Thoracic aorta (tissue), 2 donors: ENCODE data around the gene EEF1E1. TPM values are rescaled to one million over a fixed set of nuclear protein-coding genes. Genes with fewer than 3 reads are reported as not detected.

Experiments used
- ATAC-seq: fragments of 150-250 bp; one replicate; pipeline ENCODE4 v1.8.0; 2017; ENCODE audit warnings: low read depth; ENCODE audit not compliant: insufficient number of reproducible peaks, low FRiP score
- DNase-seq: peaks from one replicate; pipeline ENCODE4 v3.0.0-alpha.2; 2020; ENCODE audit warnings: low spot score
- H3K27ac ChIP-seq, 2 donors: fragments of 200-600 bp; sonication (generic); 1 replicate in 1 of 2; 2 replicates in 1 of 2; pipeline ENCODE4 v1.5.1; 2016; ENCODE audit warnings: mild to moderate bottlenecking in 2 of 2, moderate library complexity in 2 of 2
- H3K27me3 ChIP-seq: fragments of 200-600 bp; sonication (generic); replicated peaks from 2 replicates; pipeline ENCODE4 v1.6.0; 2016; ENCODE audit warnings: mild to moderate bottlenecking; ENCODE audit not compliant: insufficient read depth
- H3K36me3 ChIP-seq: fragments of 200-600 bp; sonication (generic); one replicate; pipeline ENCODE4 v1.5.1; 2016
- H3K4me1 ChIP-seq, 2 donors: fragments of 200-600 bp; sonication (generic); 1 replicate in 1 of 2; 2 replicates in 1 of 2; pipeline versions ENCODE4 v1.5.1 to v1.6.0; 2016; ENCODE audit warnings: low read depth in 2 of 2, mild to moderate bottlenecking in 1 of 2; ENCODE audit not compliant: control insufficient read depth in 1 of 2
- H3K4me3 ChIP-seq: fragments of 200-600 bp; sonication (generic); 2 replicates; pipeline ENCODE4 v1.5.1; 2016; ENCODE audit warnings: mild to moderate bottlenecking
- H3K9me3 ChIP-seq: fragments of 200-600 bp; sonication (generic); 2 replicates; pipeline ENCODE4 v1.5.1; 2016
- CTCF ChIP-seq: fragments of 200-600 bp; sonication (generic); IDR thresholded peaks from one replicate; pipeline ENCODE4 v1.5.1; 2019; ENCODE audit warnings: antibody characterized with exemption
- total RNA-seq, 2 donors: library from RNA; depleted of rRNA; stranded (reverse); fragments of >200 nt; gene quantifications; one replicate each; pipeline versions ENCODE4 v1.1.0 to v1.2.3, GENCODE V29; 2016

The EEF1E1 gene
- total RNA-seq, 2 donors from 2014 or later = 26.8 to 52.8 TPM

- no peaks in the 10 kb centered on the region for H3K27me3 ChIP-seq
- no peaks in the 10 kb centered on the region for H3K36me3 ChIP-seq
- ATAC-seq = no peak
- H3K4me3 ChIP-seq = no peak overlapping the region
- H3K4me1 ChIP-seq = peaks cover 19 to 32% of the 10 kb centered on the region in 2 donors
- TF ChIP-seq CTCF = no peak
- no peaks in the 10 kb centered on the region for H3K9me3 ChIP-seq
- no peak for DNase-seq
- H3K27ac ChIP-seq = no peak overlapping the region
Observed at GRCh38 chr6:8075704-8076103, 26.6 kb downstream of the EEF1E1 start.

GRCh38 chr6:8075185-8075584 is 27.2 kb downstream of the EEF1E1 start:
- no peak for TF ChIP-seq CTCF
- H3K27me3 ChIP-seq = no peaks in the 10 kb centered on the region
- no peaks in the 10 kb centered on the region for H3K36me3 ChIP-seq
- DNase-seq (no peak), ATAC-seq (no peak)
- H3K9me3 ChIP-seq = no peaks in the 10 kb centered on the region
- H3K4me3 ChIP-seq = no peak overlapping the region
- peak overlapping the region; percentile 46 to 63 for H3K27ac ChIP-seq
- peaks cover 16 to 27% of the 10 kb centered on the region in 2 donors for H3K4me1 ChIP-seq

GRCh38 chr6:8074213-8074612 is 28.1 kb downstream of the EEF1E1 start:
- peak; percentile 62 for ATAC-seq
- no peaks in the 10 kb centered on the region for H3K36me3 ChIP-seq
- no peak for DNase-seq

GRCh38 chr6:8073758-8074157 is 28.6 kb downstream of the EEF1E1 start:
- no peak for TF ChIP-seq CTCF
- H3K27me3 ChIP-seq = no peaks in the 10 kb centered on the region
- no peak overlapping the region for H3K4me3 ChIP-seq

More at GRCh38 chr6:8074213-8074612, 28.1 kb downstream of the EEF1E1 start:
- H3K4me3 ChIP-seq = no peak overlapping the region
- H3K9me3 ChIP-seq = no peaks in the 10 kb centered on the region
- no peaks in the 10 kb centered on the region for H3K27me3 ChIP-seq
- H3K27ac ChIP-seq = peak overlapping the region; percentile 46 to 63
- H3K4me1 ChIP-seq = peaks cover 11 to 26% of the 10 kb centered on the region in 2 donors
- no peak for TF ChIP-seq CTCF

GRCh38 chr6:8070718-8071117 is 31.6 kb downstream of the EEF1E1 start:
- no peak overlapping the region for H3K4me3 ChIP-seq
- no peaks in the 10 kb centered on the region for H3K36me3 ChIP-seq
- peak overlapping the region; percentile 43 to 71 for H3K27ac ChIP-seq
- peaks cover 11 to 22% of the 10 kb centered on the region in 2 donors for H3K4me1 ChIP-seq
- H3K27me3 ChIP-seq = no peaks in the 10 kb centered on the region
- no peaks in the 10 kb centered on the region for H3K9me3 ChIP-seq
- TF ChIP-seq CTCF = no peak
- ATAC-seq (no peak), DNase-seq (no peak)

More at GRCh38 chr6:8073758-8074157, 28.6 kb downstream of the EEF1E1 start:
- H3K36me3 ChIP-seq = no peaks in the 10 kb centered on the region
- peaks cover 11 to 25% of the 10 kb centered on the region in 2 donors for H3K4me1 ChIP-seq
- ATAC-seq (no peak), DNase-seq (no peak)
- H3K9me3 ChIP-seq = no peaks in the 10 kb centered on the region
- peak overlapping the region; percentile 46 to 63 for H3K27ac ChIP-seq
